HL-60 (cell line): ENCODE results near the gene PGBD1.
A peak's percentile ranks its signal among the peaks of the same experiment; 100 is the strongest.

Experiments
- DNase-seq, 2 experiments: peaks; one replicate each; pipeline ENCODE4 v3.0.0-alpha.2; 2010 to 2020; ENCODE audit warnings: low read depth in 1 of 2, low spot score in 1 of 2
- H3K27ac ChIP-seq: fragments of 250-450 bp; sonication (Bioruptor Pico); replicated peaks from 2 replicates; pipeline ENCODE4 v1.5.1; 2020; ENCODE audit warnings: mild to moderate bottlenecking, moderate library complexity
- H3K27me3 ChIP-seq: fragments of 250-450 bp; sonication (Bioruptor Pico); 2 replicates; pipeline ENCODE4 v1.5.1; 2021; ENCODE audit warnings: mild to moderate bottlenecking, moderate library complexity; ENCODE audit not compliant: insufficient read depth, poor library complexity, severe bottlenecking
- H3K4me3 ChIP-seq: replicated peaks from 2 replicates; pipeline ENCODE4 v1.5.1; 2011; ENCODE audit warnings: mild to moderate bottlenecking, control low read depth, low read length; ENCODE audit not compliant: insufficient read depth
- GABPA ChIP-seq: IDR thresholded peaks from 2 replicates; pipeline ENCODE4 v1.6.1; 2012; ENCODE audit warnings: low read depth
- POLR2AphosphoS5 ChIP-seq: IDR thresholded peaks from 2 replicates; pipeline ENCODE4 v1.6.1; 2012; ENCODE audit warnings: low read depth
- SPI1 ChIP-seq: IDR thresholded peaks from 2 replicates; pipeline ENCODE4 v1.6.1; 2012; ENCODE audit warnings: low read depth, mild to moderate bottlenecking, borderline replicate concordance
- TF ChIP-seq, protein P1 (sequence below): IDR thresholded peaks from 2 replicates; pipeline ENCODE4 v1.6.1; 2012; ENCODE audit warnings: low read depth; ENCODE audit not compliant: insufficient replicate concordance
- TF ChIP-seq, protein P2 (sequence below): IDR thresholded peaks from one replicate; pipeline ENCODE4 v1.5.1; 2011; ENCODE audit warnings: low read length, control low read depth, inconsistent platforms; ENCODE audit not compliant: insufficient read depth

Gene PGBD1

DNA sequence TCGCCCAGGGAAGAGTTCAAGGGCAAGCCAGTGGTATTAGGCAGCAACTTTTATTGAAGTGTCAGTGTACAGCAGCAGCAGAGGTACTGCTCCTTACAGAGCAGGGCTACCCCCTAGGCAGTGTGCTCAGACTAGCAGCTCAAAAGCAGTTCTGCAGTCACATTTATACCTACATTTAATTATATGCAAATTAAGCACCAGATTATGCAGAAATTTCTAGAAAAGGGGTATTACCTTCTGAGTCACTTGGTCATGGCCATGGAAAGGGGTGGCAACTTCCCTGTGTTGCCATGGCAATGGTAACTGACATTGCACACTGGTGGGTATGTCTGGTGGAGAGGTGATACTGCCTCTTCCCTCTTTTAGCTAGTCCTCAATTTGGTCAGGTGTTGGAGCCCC is 27.3 kb upstream of the PGBD1 start:
- DNase-seq, result peak in 1 of 2 experiments; percentile 55
- H3K27ac ChIP-seq, result peak overlapping the region; percentile 69
- no peaks in the 10 kb centered on the region for H3K27me3 ChIP-seq
- H3K4me3 ChIP-seq, result no peak overlapping the region
- TF ChIP-seq, protein P1, sequence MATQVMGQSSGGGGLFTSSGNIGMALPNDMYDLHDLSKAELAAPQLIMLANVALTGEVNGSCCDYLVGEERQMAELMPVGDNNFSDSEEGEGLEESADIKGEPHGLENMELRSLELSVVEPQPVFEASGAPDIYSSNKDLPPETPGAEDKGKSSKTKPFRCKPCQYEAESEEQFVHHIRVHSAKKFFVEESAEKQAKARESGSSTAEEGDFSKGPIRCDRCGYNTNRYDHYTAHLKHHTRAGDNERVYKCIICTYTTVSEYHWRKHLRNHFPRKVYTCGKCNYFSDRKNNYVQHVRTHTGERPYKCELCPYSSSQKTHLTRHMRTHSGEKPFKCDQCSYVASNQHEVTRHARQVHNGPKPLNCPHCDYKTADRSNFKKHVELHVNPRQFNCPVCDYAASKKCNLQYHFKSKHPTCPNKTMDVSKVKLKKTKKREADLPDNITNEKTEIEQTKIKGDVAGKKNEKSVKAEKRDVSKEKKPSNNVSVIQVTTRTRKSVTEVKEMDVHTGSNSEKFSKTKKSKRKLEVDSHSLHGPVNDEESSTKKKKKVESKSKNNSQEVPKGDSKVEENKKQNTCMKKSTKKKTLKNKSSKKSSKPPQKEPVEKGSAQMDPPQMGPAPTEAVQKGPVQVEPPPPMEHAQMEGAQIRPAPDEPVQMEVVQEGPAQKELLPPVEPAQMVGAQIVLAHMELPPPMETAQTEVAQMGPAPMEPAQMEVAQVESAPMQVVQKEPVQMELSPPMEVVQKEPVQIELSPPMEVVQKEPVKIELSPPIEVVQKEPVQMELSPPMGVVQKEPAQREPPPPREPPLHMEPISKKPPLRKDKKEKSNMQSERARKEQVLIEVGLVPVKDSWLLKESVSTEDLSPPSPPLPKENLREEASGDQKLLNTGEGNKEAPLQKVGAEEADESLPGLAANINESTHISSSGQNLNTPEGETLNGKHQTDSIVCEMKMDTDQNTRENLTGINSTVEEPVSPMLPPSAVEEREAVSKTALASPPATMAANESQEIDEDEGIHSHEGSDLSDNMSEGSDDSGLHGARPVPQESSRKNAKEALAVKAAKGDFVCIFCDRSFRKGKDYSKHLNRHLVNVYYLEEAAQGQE, result no peak
- TF ChIP-seq SPI1 (no peak), GABPA (no peak), POLR2AphosphoS5 (no peak)
- TF ChIP-seq, protein P2, sequence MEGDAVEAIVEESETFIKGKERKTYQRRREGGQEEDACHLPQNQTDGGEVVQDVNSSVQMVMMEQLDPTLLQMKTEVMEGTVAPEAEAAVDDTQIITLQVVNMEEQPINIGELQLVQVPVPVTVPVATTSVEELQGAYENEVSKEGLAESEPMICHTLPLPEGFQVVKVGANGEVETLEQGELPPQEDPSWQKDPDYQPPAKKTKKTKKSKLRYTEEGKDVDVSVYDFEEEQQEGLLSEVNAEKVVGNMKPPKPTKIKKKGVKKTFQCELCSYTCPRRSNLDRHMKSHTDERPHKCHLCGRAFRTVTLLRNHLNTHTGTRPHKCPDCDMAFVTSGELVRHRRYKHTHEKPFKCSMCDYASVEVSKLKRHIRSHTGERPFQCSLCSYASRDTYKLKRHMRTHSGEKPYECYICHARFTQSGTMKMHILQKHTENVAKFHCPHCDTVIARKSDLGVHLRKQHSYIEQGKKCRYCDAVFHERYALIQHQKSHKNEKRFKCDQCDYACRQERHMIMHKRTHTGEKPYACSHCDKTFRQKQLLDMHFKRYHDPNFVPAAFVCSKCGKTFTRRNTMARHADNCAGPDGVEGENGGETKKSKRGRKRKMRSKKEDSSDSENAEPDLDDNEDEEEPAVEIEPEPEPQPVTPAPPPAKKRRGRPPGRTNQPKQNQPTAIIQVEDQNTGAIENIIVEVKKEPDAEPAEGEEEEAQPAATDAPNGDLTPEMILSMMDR, result no peak

- no peak overlapping the region for H3K27ac ChIP-seq
- TF ChIP-seq GABPA (no peak), SPI1 (no peak), POLR2AphosphoS5 (no peak)
- TF ChIP-seq, protein P2, result no peak
- TF ChIP-seq, protein P1, result no peak
- H3K4me3 ChIP-seq, result no peak overlapping the region
- no peak for DNase-seq
- no peaks in the 10 kb centered on the region for H3K27me3 ChIP-seq
These were observed 24.3 kb upstream of the PGBD1 start for GRCh38 chr6:28257042-28257441.

GRCh38 chr6:28258877-28259777 is 22.2 kb upstream of the PGBD1 start, which contains the start of gene NKAPL:
TSS of gene NKAPL (plus strand) at chr6:28259297. CDS start at chr6:28259372, 75 bp downstream.
- TF ChIP-seq GABPA (no peak), SPI1 (no peak), POLR2AphosphoS5 (no peak)
- TF ChIP-seq, protein P2, result no peak
- TF ChIP-seq, protein P1, result no peak
- DNase-seq, result no peak
- H3K27ac ChIP-seq, result no peak within 1 kb of the TSS
- no peak within 1 kb of the TSS for H3K4me3 ChIP-seq
- H3K27me3 ChIP-seq, result no peaks in the 10 kb centered on the region
